Lower leg skin (tissue), 3 donors: ENCODE results near the gene CD38.

Experiments
- POLR2A ChIP-seq, 2 donors: fragments of 450-650 bp; IDR thresholded peaks; one replicate each; pipeline ENCODE4 v1.6.1; 2016 to 2017; ENCODE audit warnings: antibody characterized with exemption in 2 of 2, mild to moderate bottlenecking in 1 of 2, moderate library complexity in 1 of 2
- TF ChIP-seq, protein P1 (sequence below), 3 donors: fragments of 450-650 bp; IDR thresholded peaks; one replicate each; pipeline ENCODE4 v1.5.1; 2016; ENCODE audit warnings: antibody characterized with exemption in 3 of 3, mild to moderate bottlenecking in 3 of 3, moderate library complexity in 2 of 3

DNA sequence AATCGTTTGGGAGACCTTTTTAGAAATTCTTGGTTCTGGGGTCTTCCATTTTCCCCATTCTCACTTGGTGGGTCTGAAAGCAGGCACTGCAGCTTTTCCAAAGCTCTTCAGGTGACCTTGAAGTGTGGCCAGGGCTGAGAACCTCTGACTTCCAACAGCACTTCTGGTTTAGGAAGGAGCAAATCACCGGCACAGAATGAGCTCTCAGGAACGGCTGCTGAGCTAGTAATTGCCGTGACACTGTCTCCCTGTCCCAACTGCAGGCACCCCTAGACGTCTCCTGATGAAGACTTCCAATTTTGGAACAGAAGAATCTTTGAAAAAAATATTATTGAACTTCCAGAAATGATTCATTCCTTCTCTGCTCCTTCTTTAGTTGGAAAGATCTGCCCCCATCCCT lies 31.3 kb downstream of the CD38 start:
- TF ChIP-seq, protein P1, sequence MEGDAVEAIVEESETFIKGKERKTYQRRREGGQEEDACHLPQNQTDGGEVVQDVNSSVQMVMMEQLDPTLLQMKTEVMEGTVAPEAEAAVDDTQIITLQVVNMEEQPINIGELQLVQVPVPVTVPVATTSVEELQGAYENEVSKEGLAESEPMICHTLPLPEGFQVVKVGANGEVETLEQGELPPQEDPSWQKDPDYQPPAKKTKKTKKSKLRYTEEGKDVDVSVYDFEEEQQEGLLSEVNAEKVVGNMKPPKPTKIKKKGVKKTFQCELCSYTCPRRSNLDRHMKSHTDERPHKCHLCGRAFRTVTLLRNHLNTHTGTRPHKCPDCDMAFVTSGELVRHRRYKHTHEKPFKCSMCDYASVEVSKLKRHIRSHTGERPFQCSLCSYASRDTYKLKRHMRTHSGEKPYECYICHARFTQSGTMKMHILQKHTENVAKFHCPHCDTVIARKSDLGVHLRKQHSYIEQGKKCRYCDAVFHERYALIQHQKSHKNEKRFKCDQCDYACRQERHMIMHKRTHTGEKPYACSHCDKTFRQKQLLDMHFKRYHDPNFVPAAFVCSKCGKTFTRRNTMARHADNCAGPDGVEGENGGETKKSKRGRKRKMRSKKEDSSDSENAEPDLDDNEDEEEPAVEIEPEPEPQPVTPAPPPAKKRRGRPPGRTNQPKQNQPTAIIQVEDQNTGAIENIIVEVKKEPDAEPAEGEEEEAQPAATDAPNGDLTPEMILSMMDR (IDR thresholded peaks at IDR 0.05): no peak
- TF ChIP-seq POLR2A (IDR thresholded peaks at IDR 0.05): no peak
